Measurements from ENCODE around the gene DYNC1LI2.
"Not testable (repeated sequence)": the region's sequence is repeated elsewhere in the genome, so short reads cannot be mapped to it uniquely, and the experiment has no call there.

The DYNC1LI2 gene

GRCh38 chr16:66689282-66689681, 62.1 kb downstream of the DYNC1LI2 start:
- no peak overlapping the region for H3K4me3 ChIP-seq (ENCODE audit: low read depth, low read length)
- DNase-seq (ENCODE audit: low read depth): no peak
- no peak for TF ChIP-seq CTCF (IDR thresholded peaks at IDR 0.05; ENCODE audit: low read depth, low read length, missing control alignments)

- DNase-seq (ENCODE audit: low read depth): no peak
- H3K4me3 ChIP-seq (ENCODE audit: low read depth, low read length): no peak overlapping the region
- no peak for TF ChIP-seq CTCF (IDR thresholded peaks at IDR 0.05; ENCODE audit: low read depth, low read length, missing control alignments)
These were observed 63.3 kb downstream of the DYNC1LI2 start for GRCh38 chr16:66687906-66688625.

DNA sequence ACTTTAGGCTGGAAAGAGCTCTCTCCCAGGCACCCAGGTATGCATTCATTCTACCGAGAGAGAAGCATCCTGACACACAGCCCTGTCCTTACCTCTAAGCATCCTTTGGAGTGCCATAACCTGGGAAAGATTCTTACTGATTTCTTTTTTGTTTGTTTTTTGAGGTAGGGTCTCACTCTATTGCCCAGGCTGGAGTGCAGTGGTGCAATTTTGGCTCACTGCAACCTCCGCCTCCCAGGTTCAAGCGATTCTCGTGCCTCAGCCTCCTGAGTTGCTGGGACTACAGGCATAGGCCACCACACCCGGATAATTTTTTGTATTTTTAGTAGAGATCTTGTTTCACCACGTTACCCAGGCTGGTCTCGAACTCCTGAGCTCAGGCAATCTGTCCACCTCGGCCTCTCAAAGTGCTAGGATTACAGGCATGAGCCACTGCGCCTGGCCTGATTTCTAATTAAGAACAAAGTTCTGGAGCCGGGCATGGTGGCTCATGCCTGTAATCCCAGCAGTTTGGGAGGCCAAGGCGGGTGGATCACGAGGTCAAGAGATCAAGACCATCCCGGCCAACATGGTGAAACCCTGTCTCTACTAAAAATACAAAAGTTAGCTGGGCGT, 65.8 kb downstream of the DYNC1LI2 start:
- not testable (repeated sequence) for DNase-seq (ENCODE audit: low read depth); H3K4me3 ChIP-seq (ENCODE audit: low read depth, low read length)

DNA sequence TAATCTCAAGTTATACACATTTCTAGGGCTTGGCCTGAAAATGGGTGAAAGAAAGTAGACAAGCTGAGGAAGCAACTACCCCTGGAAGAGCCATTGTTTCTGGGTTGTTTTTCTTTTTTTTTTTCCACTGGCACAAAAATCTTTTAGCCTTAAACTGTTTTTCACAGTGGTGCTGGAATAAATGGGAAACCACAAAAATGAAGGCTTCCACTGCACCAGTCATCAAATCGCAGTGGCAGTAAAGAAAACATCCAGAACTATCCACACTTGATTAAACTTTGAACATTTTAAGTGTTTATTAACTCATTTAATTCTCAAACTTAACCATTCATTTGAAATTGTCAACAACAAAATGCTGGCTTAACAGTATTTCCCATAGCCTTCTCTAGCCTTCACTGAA, 69.1 kb downstream of the DYNC1LI2 start:
- TF ChIP-seq CTCF (IDR thresholded peaks at IDR 0.05; ENCODE audit: low read depth, low read length, missing control alignments): no peak

GRCh38 chr16:66681676-66682075, 69.7 kb downstream of the DYNC1LI2 start:
- no peak for TF ChIP-seq CTCF (IDR thresholded peaks at IDR 0.05; ENCODE audit: low read depth, low read length, missing control alignments)
- DNase-seq (ENCODE audit: low read depth): no peak
- no peak overlapping the region for H3K4me3 ChIP-seq (ENCODE audit: low read depth, low read length)

More for the DNA sequence above, 69.1 kb downstream of the DYNC1LI2 start:
- no peak overlapping the region for H3K4me3 ChIP-seq (ENCODE audit: low read depth, low read length)
- no peak for DNase-seq (ENCODE audit: low read depth)

DNA sequence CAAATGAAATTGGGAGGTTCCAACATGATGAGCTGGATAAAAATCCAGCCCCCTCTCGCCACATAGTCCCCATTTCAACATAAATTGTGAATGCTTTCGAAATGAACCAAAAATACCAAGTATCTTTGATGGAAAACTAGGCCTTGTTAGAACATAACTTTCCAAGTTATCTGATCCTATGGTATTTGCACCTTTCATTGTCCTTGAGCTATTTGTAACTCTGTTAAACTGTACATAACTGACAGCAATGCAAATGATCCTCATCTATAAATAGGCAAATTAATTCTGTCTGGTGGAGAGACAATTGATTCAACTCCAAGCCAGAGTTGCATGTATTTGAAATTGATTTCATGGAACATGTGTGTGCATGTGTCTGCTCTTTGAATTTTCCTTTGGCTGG, 73.1 kb downstream of the DYNC1LI2 start:
- no peak for TF ChIP-seq CTCF (IDR thresholded peaks at IDR 0.05; ENCODE audit: low read depth, low read length, missing control alignments)
- DNase-seq (ENCODE audit: low read depth): no peak
- H3K4me3 ChIP-seq (ENCODE audit: low read depth, low read length): no peak overlapping the region

DNA sequence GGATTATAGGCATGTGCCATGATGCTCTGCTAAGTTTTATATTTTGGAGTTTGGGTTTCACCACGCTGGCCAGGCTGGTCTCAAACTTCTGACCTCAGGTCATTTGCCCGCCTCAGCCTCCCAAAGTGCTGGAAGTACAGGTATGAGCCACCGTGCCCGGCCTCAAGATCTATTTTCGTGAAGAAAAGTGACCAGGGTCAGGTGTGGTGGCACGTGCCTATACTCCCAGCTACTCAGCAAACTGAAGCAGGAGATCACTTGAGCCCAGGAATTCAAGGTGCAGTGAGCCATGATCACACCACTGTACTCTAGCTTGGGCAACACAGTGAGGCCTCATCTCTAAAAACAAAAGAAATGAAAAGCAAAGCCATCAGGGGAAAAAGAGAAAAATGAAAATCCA, 73.6 kb downstream of the DYNC1LI2 start:
- DNase-seq (ENCODE audit: low read depth): no peak
- H3K4me3 ChIP-seq (ENCODE audit: low read depth, low read length): no peak overlapping the region
- no peak for TF ChIP-seq CTCF (IDR thresholded peaks at IDR 0.05; ENCODE audit: low read depth, low read length, missing control alignments)
